ENCODE results near the gene CRKL. TPM values are rescaled to one million over a fixed set of nuclear protein-coding genes. Genes with fewer than 3 reads are reported as not detected.
A peak's percentile ranks its signal among the peaks of the same experiment; 100 is the strongest.

CRKL gene
- total and polyA plus RNA-seq, 2 of the 4 experiments (the other 2 are of a cell fraction) = 20.6 to 35.5 TPM

- Histone ChIP-seq H3K18ac (ENCODE audit: low read depth, low read length) (no peak overlapping the region), H4K20me1 (ENCODE audit: insufficient read depth, low read length) (no peaks in the 10 kb centered on the region), H3K4me3 (ENCODE audit: insufficient read depth, low read depth, low read length) (no peak overlapping the region), H4K5ac (ENCODE audit: low read depth, low read length) (no peak overlapping the region), H2BK20ac (ENCODE audit: low read depth, low read length) (no peak overlapping the region), H3K14ac (replicated peaks; ENCODE audit: low read depth, low read length) (no peak overlapping the region), H2BK120ac (ENCODE audit: low read depth, low read length) (no peak overlapping the region), H2BK15ac (ENCODE audit: low read depth, low read length) (no peak overlapping the region), H3K27ac (ENCODE audit: insufficient read depth, low read length) (no peak overlapping the region; the same call in 1 of the 2 replicates), H4K8ac (ENCODE audit: low read depth in 2 of 2, low read length in 2 of 2) (no peak overlapping the region), H3K9me1 (ENCODE audit: insufficient read depth, low read length) (no peaks in the 10 kb centered on the region), H3K4ac (ENCODE audit: low read depth, low read length) (no peak overlapping the region), H2AK9ac (replicated peaks; ENCODE audit: low read depth, low read length, poor library complexity) (no peak overlapping the region), H3K23ac (ENCODE audit: low read depth, low read length) (no peak overlapping the region), H3K9ac (ENCODE audit: low read depth, low read length) (no peak overlapping the region), H3K4me1 (ENCODE audit: control insufficient read depth, insufficient read depth, low read length) (no peaks in the 10 kb centered on the region), H3K79me1 (ENCODE audit: low read depth in 1 of 2, low read length in 2 of 2) (peaks cover 0 to 16% of the 10 kb centered on the region in 2 experiments; a peak in 3 of 4 replicates), H3K27me3 (ENCODE audit: control insufficient read depth, insufficient read depth, low read length) (no peaks in the 10 kb centered on the region), H3K56ac (ENCODE audit: extremely low read depth, insufficient read depth, low read length) (no peak overlapping the region), H4K91ac (ENCODE audit: insufficient read depth, low read depth, low read length) (no peak overlapping the region), H2AFZ (replicated peaks; ENCODE audit: low read length, poor library complexity) (no peak overlapping the region), H2BK5ac (ENCODE audit: low read depth, low read length, poor library complexity, severe bottlenecking) (no peak overlapping the region), H3K4me2 (ENCODE audit: low read depth, low read length) (no peak overlapping the region), H3K36me3 (ENCODE audit: control insufficient read depth, insufficient read depth, low read length) (peaks cover 59% of the 10 kb centered on the region), H3K9me3 (ENCODE audit: control insufficient read depth, insufficient read depth, low read length) (no peaks in the 10 kb centered on the region), H2AK5ac (ENCODE audit: low read depth, low read length) (no peak overlapping the region)
- ChIA-PET CTCF (no interaction called here), POLR2A (ENCODE audit: unreplicated experiment) (no interaction called here)
- no TSS peak for BruUV-seq (replicated peaks)
- in situ Hi-C loops (cut with MboI; ENCODE audit: low sequenced_read_pairs) (no loop called here), dilution Hi-C loops (cut with HindIII; ENCODE audit: low sequenced_read_pairs, unreplicated experiment) (no loop called here), intact Hi-C loops (cut with micrococcal nuclease) (no loop called here)
- no CpG with 5 or more reads among the region's 17 CpGs for WGBS, 2 experiments (ENCODE audit: extremely low coverage in 2 of 2, insufficient read length in 1 of 2)
- ATAC-seq (ENCODE audit: low read depth) (no peak), DNase-seq (peak; percentile 33)
- TF ChIP-seq POLR2A (IDR thresholded peaks at IDR 0.05; ENCODE audit: low read depth, low read length) (no peak), RFX5 (IDR thresholded peaks at IDR 0.05; ENCODE audit: low read depth, low read length) (no peak), CTCF (conservative IDR thresholded peaks at IDR 0.05; ENCODE audit: low read depth, low read length) (no peak), BHLHE40 (IDR thresholded peaks at IDR 0.05; ENCODE audit: low read depth, low read length) (no peak), MXI1 (IDR thresholded peaks at IDR 0.05; ENCODE audit: borderline replicate concordance, low read depth, low read length) (no peak), RCOR1 (IDR thresholded peaks at IDR 0.05; ENCODE audit: insufficient replicate concordance, low read length) (no peak), CHD1 (IDR thresholded peaks at IDR 0.05; ENCODE audit: low read depth, low read length) (no peak), MAZ (IDR thresholded peaks at IDR 0.05; ENCODE audit: borderline replicate concordance, low read depth, low read length) (no peak), USF2 (IDR thresholded peaks at IDR 0.05; ENCODE audit: low read depth, low read length) (no peak), RAD21 (IDR thresholded peaks at IDR 0.05; ENCODE audit: low read length) (no peak), FOS (IDR thresholded peaks at IDR 0.05; ENCODE audit: low read depth, low read length) (no peak), NFE2L2 (IDR thresholded peaks at IDR 0.05; ENCODE audit: low read depth, low read length) (no peak), CEBPB (IDR thresholded peaks at IDR 0.05; ENCODE audit: low read depth, low read length) (no peak)
Observed at GRCh38 chr22:20989323-20990138, 72.3 kb downstream of the CRKL start.

Data from IMR-90 (cell line).